ENCODE data around the gene HACD3. TPM values are rescaled to one million over a fixed set of nuclear protein-coding genes. Genes with fewer than 3 reads are reported as not detected.

The HACD3 gene
- total and polyA plus RNA-seq, 9 of the 15 experiments (the other 6 are each of a cell fraction or from before 2014, with no cell fraction given): 48.1 to 117 (median 72.8) TPM

DNA sequence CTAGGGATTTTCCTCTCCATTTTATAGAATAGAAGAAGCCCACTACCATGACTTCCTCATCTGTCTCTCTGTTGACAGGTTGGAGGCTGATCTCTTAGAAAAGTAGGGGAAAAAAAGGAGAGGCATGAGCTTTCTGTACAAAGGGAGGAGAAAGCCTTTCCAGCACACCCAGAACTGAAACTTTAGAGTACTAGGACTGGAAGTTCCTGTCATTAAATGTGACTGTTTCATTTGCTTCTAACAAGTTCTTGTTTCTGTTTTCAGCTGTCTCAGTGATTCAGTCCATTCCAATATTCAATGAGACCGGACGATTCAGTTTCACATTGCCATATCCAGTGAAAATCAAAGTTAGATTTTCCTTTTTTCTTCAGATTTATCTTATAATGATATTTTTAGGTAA lies 41.7 kb downstream of the HACD3 start (continued):
- TF ChIP-seq ADNP (tag; IDR thresholded peaks at IDR 0.05) (no peak), JUND (IDR thresholded peaks at IDR 0.05; ENCODE audit: borderline replicate concordance, low read depth, low read length) (no peak), JUND (tag; IDR thresholded peaks at IDR 0.05; ENCODE audit: borderline replicate concordance, low read depth, low read length) (no peak), FOXK1 (CRISPR knock-in tag; IDR thresholded peaks at IDR 0.05; ENCODE audit: borderline replicate concordance) (no peak)
- TF ChIP-seq, protein P1, sequence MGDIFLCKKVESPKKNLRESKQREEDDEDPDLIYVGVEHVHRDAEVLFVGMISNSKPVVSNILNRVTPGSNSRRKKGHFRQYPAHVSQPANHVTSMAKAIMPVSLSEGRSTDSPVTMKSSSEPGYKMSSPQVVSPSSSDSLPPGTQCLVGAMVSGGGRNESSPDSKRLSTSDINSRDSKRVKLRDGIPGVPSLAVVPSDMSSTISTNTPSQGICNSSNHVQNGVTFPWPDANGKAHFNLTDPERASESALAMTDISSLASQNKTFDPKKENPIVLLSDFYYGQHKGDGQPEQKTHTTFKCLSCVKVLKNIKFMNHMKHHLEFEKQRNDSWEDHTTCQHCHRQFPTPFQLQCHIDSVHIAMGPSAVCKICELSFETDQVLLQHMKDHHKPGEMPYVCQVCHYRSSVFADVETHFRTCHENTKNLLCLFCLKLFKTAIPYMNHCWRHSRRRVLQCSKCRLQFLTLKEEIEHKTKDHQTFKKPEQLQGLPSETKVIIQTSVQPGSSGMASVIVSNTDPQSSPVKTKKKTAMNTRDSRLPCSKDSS (IDR thresholded peaks at IDR 0.05; ENCODE audit: low read depth, partially characterized antibody): no peak

DNA sequence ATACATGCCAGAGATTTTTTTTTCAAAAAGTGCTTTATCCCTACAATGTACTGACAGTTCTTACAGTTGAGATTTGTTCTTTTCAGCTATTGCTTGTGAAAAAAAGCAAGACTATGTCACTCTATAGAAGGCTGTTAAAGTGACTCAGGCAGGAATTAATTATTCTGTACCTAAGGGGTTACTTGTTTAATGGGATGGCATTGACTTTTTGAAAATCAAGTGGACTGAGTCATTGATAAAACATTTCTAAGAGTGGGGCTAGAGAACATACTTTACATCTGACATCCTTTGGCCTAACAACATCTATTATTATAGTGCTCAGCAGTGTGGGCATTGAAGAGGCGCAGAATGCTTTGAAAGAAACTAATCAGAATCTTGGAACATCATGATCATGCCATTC lies 46.4 kb downstream of the HACD3 start:
- Histone ChIP-seq H3K4me2 (ENCODE audit: insufficient read depth, low read length) (no peak overlapping the region), H3K27ac (ENCODE audit: extremely low read depth, low read depth, low read length) (no peak overlapping the region), H3K9me1 (ENCODE audit: control insufficient read depth, insufficient read depth, low read length) (no peaks in the 10 kb centered on the region), H3K9ac (ENCODE audit: insufficient read depth in 1 of 2, low read depth in 2 of 2, low read length in 2 of 2) (no peak overlapping the region), H2AFZ (ENCODE audit: low read depth, low read length) (no peak overlapping the region), H3K36me3 (ENCODE audit: control insufficient read depth, insufficient read depth, low read length) (peaks cover 85% of the 10 kb centered on the region), H3K27me3 (ENCODE audit: control insufficient read depth in 2 of 2, insufficient read depth in 2 of 2, low read length in 2 of 2) (no peaks in the 10 kb centered on the region), H3K9me3 (replicated peaks; ENCODE audit: control insufficient read depth, insufficient read depth, low read depth, low read length) (no peaks in the 10 kb centered on the region), H3K79me2 (ENCODE audit: control insufficient read depth, insufficient read depth, low read length) (no peaks in the 10 kb centered on the region), H3K4me1 (replicated peaks in 1 of 2; ENCODE audit: control insufficient read depth in 2 of 2, insufficient read depth in 2 of 2, low read length in 2 of 2) (no peaks in the 10 kb centered on the region), H4K20me1 (replicated peaks; ENCODE audit: control insufficient read depth, insufficient read depth, low read length) (no peaks in the 10 kb centered on the region), H3K4me3 (no peak overlapping the region)
- in situ Hi-C loops (cut with MboI): no loop called here
- FAIRE-seq: peak; percentile 29
- intact Hi-C loops (cut with micrococcal nuclease): loop anchor here (10.0 kb wide), 1 partner anchor 172 kb away; no protein-coding TSS in a partner anchor
- 100% methylated on average over 1 of the region's 1 CpG for WGBS (ENCODE audit: insufficient coverage, low coverage, missing lambda C conversion rate)
- no peak for DNase-seq (ENCODE audit: extremely low read depth in 1 of 4, low spot score in 3 of 4)
- ChIA-PET CTCF (ENCODE audit: low intra/inter-chr PET ratio) (interaction anchor here (0.6 kb wide), 1 partner anchor 172 kb away, joined by 3 read pairs; no protein-coding TSS in a partner anchor), POLR2A (interaction anchor here (0.7 kb wide), 1 partner anchor 1067 kb away, joined by 3 read pairs; no protein-coding TSS in a partner anchor)
- BruUV-seq (replicated peaks): no TSS peak
- no peak for ATAC-seq
- no peak for TF ChIP-seq ZKSCAN3 (CRISPR knock-in tag; IDR thresholded peaks at IDR 0.05)
- TF ChIP-seq NBN (IDR thresholded peaks at IDR 0.05; ENCODE audit: low read depth): no peak
- no peak for TF ChIP-seq RBM22 (IDR thresholded peaks at IDR 0.05; ENCODE audit: low read depth, low read length, poor library complexity, severe bottlenecking)
- TF ChIP-seq ZNF140 (CRISPR knock-in tag; IDR thresholded peaks at IDR 0.05): no peak
- no peak for TF ChIP-seq ZFP36 (IDR thresholded peaks at IDR 0.05; ENCODE audit: low read depth, low read length, partially characterized antibody)
- no peak for TF ChIP-seq RUNX1 (IDR thresholded peaks at IDR 0.05; ENCODE audit: low read depth)
- TF ChIP-seq ERF (CRISPR knock-in tag; IDR thresholded peaks at IDR 0.05): no peak
- TF ChIP-seq, protein P2, sequence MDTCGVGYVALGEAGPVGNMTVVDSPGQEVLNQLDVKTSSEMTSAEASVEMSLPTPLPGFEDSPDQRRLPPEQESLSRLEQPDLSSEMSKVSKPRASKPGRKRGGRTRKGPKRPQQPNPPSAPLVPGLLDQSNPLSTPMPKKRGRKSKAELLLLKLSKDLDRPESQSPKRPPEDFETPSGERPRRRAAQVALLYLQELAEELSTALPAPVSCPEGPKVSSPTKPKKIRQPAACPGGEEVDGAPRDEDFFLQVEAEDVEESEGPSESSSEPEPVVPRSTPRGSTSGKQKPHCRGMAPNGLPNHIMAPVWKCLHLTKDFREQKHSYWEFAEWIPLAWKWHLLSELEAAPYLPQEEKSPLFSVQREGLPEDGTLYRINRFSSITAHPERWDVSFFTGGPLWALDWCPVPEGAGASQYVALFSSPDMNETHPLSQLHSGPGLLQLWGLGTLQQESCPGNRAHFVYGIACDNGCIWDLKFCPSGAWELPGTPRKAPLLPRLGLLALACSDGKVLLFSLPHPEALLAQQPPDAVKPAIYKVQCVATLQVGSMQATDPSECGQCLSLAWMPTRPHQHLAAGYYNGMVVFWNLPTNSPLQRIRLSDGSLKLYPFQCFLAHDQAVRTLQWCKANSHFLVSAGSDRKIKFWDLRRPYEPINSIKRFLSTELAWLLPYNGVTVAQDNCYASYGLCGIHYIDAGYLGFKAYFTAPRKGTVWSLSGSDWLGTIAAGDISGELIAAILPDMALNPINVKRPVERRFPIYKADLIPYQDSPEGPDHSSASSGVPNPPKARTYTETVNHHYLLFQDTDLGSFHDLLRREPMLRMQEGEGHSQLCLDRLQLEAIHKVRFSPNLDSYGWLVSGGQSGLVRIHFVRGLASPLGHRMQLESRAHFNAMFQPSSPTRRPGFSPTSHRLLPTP (IDR thresholded peaks at IDR 0.05; ENCODE audit: borderline replicate concordance, extremely low read depth, insufficient read length): no peak
- TF ChIP-seq RNF2 (IDR thresholded peaks at IDR 0.05): no peak
- TF ChIP-seq ZZZ3 (IDR thresholded peaks at IDR 0.05): no peak
- TF ChIP-seq FOSL1 (tag; conservative IDR thresholded peaks at IDR 0.05): no peak

Measured in K562 (cell line).